Measurements from ENCODE around the gene MSI2.

MSI2 gene

GRCh38 chr17:57354673-57355072 is 98.3 kb downstream of the MSI2 start:
- TF ChIP-seq POLR2A (IDR thresholded peaks at IDR 0.05; ENCODE audit: low read depth, low read length): no peak
- DNase-seq (ENCODE audit: insufficient read length, low spot score) (no peak), FAIRE-seq (no peak)

- TF ChIP-seq POLR2A (IDR thresholded peaks at IDR 0.05; ENCODE audit: low read depth, low read length): no peak
- DNase-seq (ENCODE audit: insufficient read length, low spot score): no peak
- FAIRE-seq: no peak
Observed at GRCh38 chr17:57355090-57355859, 99.0 kb downstream of the MSI2 start.

GRCh38 chr17:57356153-57356718 is 99.9 kb downstream of the MSI2 start:
- FAIRE-seq (no peak), DNase-seq (ENCODE audit: insufficient read length, low spot score) (no peak)
- no peak for TF ChIP-seq POLR2A (IDR thresholded peaks at IDR 0.05; ENCODE audit: low read depth, low read length)

- DNase-seq (ENCODE audit: insufficient read length, low spot score) (no peak), FAIRE-seq (no peak)
- TF ChIP-seq POLR2A (IDR thresholded peaks at IDR 0.05; ENCODE audit: low read depth, low read length): no peak
Observed at GRCh38 chr17:57356719-57357391, 100.5 kb downstream of the MSI2 start.

GRCh38 chr17:57357392-57357784 is 101.1 kb downstream of the MSI2 start:
- DNase-seq (ENCODE audit: insufficient read length, low spot score) (no peak), FAIRE-seq (no peak)
- TF ChIP-seq POLR2A (IDR thresholded peaks at IDR 0.05; ENCODE audit: low read depth, low read length): no peak

- FAIRE-seq (no peak), DNase-seq (ENCODE audit: insufficient read length, low spot score) (no peak)
- no peak for TF ChIP-seq POLR2A (IDR thresholded peaks at IDR 0.05; ENCODE audit: low read depth, low read length)
Observed at GRCh38 chr17:57357830-57358430, 101.6 kb downstream of the MSI2 start.

- DNase-seq (ENCODE audit: insufficient read length, low spot score) (no peak), FAIRE-seq (no peak)
- no peak for TF ChIP-seq POLR2A (IDR thresholded peaks at IDR 0.05; ENCODE audit: low read depth, low read length)
Observed at GRCh38 chr17:57360266-57360665, 103.9 kb downstream of the MSI2 start.

- DNase-seq (ENCODE audit: insufficient read length, low spot score): no peak
- FAIRE-seq: no peak
Observed at GRCh38 chr17:57362797-57363556, 106.7 kb downstream of the MSI2 start.

GRCh38 chr17:57363580-57363979 is 107.3 kb downstream of the MSI2 start:
- TF ChIP-seq POLR2A (IDR thresholded peaks at IDR 0.05; ENCODE audit: low read depth, low read length): no peak
- FAIRE-seq: no peak
- no peak for DNase-seq (ENCODE audit: insufficient read length, low spot score)

More at GRCh38 chr17:57362797-57363556, 106.7 kb downstream of the MSI2 start:
- TF ChIP-seq POLR2A (IDR thresholded peaks at IDR 0.05; ENCODE audit: low read depth, low read length): no peak

GRCh38 chr17:57363998-57364643 is 107.8 kb downstream of the MSI2 start:
- no peak for DNase-seq (ENCODE audit: insufficient read length, low spot score)

GRCh38 chr17:57365420-57365819 is 109.1 kb downstream of the MSI2 start:
- TF ChIP-seq POLR2A (IDR thresholded peaks at IDR 0.05; ENCODE audit: low read depth, low read length): no peak
- DNase-seq (ENCODE audit: insufficient read length, low spot score) (no peak), FAIRE-seq (no peak)

More at GRCh38 chr17:57363998-57364643, 107.8 kb downstream of the MSI2 start:
- no peak for TF ChIP-seq POLR2A (IDR thresholded peaks at IDR 0.05; ENCODE audit: low read depth, low read length)
- no peak for FAIRE-seq

GRCh38 chr17:57366177-57366557 is 109.8 kb downstream of the MSI2 start:
- no peak for FAIRE-seq
- no peak for TF ChIP-seq POLR2A (IDR thresholded peaks at IDR 0.05; ENCODE audit: low read depth, low read length)

More at GRCh38 chr17:57366177-57366557, 109.8 kb downstream of the MSI2 start:
- DNase-seq (ENCODE audit: insufficient read length, low spot score): no peak
